BLaER1 treated with 17β-estradiol and CSF1 and Interleukin-3, amounts not matched to agents 10 nM and 100 nM (cell line): Measurements from ENCODE around the gene ALS2CL.

Experiments used
- H3K27ac ChIP-seq, 11 experiments: shearing (Covaris generic); formaldehyde crosslinking; 2 replicates each; pipeline ENCODE4 v1.8.1; 2022
- H3K27me3 ChIP-seq, 11 experiments: shearing (Covaris generic); formaldehyde crosslinking; 2 replicates each; pipeline ENCODE4 v1.8.1; 2022
- H3K36me3 ChIP-seq, 11 experiments: shearing (Covaris generic); formaldehyde crosslinking; 2 replicates each; pipeline ENCODE4 v1.8.1; 2022
- H3K4me1 ChIP-seq, 10 experiments: shearing (Covaris generic); formaldehyde crosslinking; 2 replicates each; pipeline ENCODE4 v1.8.1; 2022
- H3K4me2 ChIP-seq, 11 experiments: shearing (Covaris generic); formaldehyde crosslinking; 2 replicates each; pipeline ENCODE4 v1.8.1; 2022
- H3K4me3 ChIP-seq, 10 experiments: shearing (Covaris generic); formaldehyde crosslinking; 2 replicates each; pipeline ENCODE4 v1.8.1; 2022
- H3K9ac ChIP-seq, 11 experiments: shearing (Covaris generic); formaldehyde crosslinking; 2 replicates each; pipeline ENCODE4 v1.8.1; 2022
- H3K9me3 ChIP-seq, 11 experiments: shearing (Covaris generic); formaldehyde crosslinking; replicated peaks in 1 of 11; 2 replicates each; pipeline ENCODE4 v1.8.1; 2022
- H4K20me1 ChIP-seq, 11 experiments: shearing (Covaris generic); formaldehyde crosslinking; 2 replicates each; pipeline ENCODE4 v1.8.1; 2022
- Cebpa-rat ChIP-seq, 11 experiments: shearing (Covaris generic); IDR thresholded peaks; 2 replicates each; pipeline ENCODE4 v1.8.1; 2022

The ALS2CL gene

DNA sequence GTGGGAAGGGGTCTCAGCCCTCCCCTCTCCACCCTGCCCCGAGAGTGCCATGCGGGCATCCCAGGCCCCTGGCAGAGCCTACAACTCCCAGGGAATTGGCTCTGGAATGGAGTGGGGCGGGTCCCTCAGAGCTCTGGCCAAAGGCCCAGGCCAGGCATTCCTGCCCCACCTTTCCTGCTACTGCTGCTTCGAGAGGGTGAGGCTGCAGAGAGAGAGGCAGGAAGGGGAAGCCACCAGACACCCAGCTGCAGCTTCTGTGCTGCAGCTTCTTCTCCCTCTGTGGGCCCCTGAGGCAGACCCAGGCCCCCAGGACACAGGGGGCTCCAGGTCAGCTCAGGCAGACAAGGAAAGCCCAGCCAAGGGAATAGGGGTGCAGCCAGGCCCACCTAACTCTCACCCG lies 2.7 kb downstream of the ALS2CL start:
- peaks cover 0 to 17% (median 13%) of the 10 kb centered on the region in 11 experiments; a peak in 19 of 22 replicates for H3K27me3 ChIP-seq
- H3K4me2 ChIP-seq, result peak overlapping the region; percentile 43 to 99 (median 61); a peak in 21 of 22 replicates
- H3K4me3 ChIP-seq, result no peak overlapping the region
- H3K4me1 ChIP-seq, result peaks cover 44 to 52% (median 49%) of the 10 kb centered on the region in 10 experiments
- H3K9ac ChIP-seq, result peak overlapping the region in 4 of 11 experiments; percentile 5 to 11 (median 9); a peak in 1 of 22 replicates
- peaks cover 0 to 21% (median 0%) of the 10 kb centered on the region in 11 experiments; a peak in 3 of 22 replicates for H3K36me3 ChIP-seq
- no peak overlapping the region for H3K27ac ChIP-seq
- H4K20me1 ChIP-seq, result peaks cover 0 to 15% (median 0%) of the 10 kb centered on the region in 11 experiments; a peak in 3 of 22 replicates
- no peaks in the 10 kb centered on the region for H3K9me3 ChIP-seq
- TF ChIP-seq Cebpa-rat (IDR thresholded peaks at IDR 0.05), result no peak

DNA sequence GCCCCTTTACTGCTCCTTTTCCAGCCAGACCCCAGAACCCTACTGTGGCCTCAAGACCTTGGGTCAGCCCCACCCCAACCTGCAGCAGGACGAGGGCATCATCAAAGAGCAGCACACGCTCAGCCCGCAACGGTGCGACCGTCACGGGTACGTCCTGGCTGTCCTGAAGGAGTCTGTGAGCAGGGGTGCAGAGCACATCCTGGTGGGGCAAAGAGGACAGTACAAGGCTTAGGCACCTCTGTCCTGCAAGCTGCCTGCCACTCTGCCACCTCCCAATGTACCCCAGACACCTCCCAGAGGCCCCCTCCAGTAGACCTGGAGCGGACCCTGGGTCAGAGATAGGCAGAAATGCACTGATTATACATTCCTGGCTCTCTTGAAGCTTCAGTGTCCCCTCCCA lies 8.0 kb downstream of the ALS2CL start:
- H3K27ac ChIP-seq, result no peak overlapping the region
- peaks cover 0 to 42% (median 0%) of the 10 kb centered on the region in 11 experiments; a peak in 3 of 22 replicates for H3K36me3 ChIP-seq
- H3K4me1 ChIP-seq, result peaks cover 13 to 26% (median 22%) of the 10 kb centered on the region in 10 experiments
- no peak overlapping the region for H3K4me2 ChIP-seq
- no peaks in the 10 kb centered on the region for H3K27me3 ChIP-seq
- peaks cover 0 to 6% (median 0%) of the 10 kb centered on the region in 11 experiments; a peak in 3 of 22 replicates for H4K20me1 ChIP-seq
- no peaks in the 10 kb centered on the region for H3K9me3 ChIP-seq
- TF ChIP-seq Cebpa-rat (IDR thresholded peaks at IDR 0.05), result no peak
- no peak overlapping the region for H3K4me3 ChIP-seq
- no peak overlapping the region for H3K9ac ChIP-seq

DNA sequence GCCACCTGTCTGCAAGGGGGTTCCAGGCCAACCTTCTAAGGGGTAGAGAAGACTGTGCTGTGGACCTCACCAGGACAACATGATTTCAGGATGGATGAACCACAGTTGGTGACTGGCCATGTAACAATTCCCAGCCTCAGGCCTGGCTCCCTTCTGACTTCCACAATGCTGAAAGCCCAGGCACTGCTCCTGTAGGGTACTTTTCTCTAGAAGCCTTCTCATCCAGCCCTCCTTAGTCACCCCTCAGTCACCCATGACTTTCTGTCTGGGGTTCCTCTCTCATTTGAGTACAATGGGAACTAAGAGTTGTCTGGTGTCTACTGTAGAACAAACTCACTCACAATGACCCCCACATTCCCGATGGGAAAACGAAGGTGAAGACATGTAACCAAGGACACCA lies 8.6 kb downstream of the ALS2CL start:
- TF ChIP-seq Cebpa-rat (IDR thresholded peaks at IDR 0.05), result no peak
- Histone ChIP-seq H3K27me3 (no peaks in the 10 kb centered on the region), H3K27ac (no peak overlapping the region), H3K36me3 (peaks cover 0 to 42% (median 0%) of the 10 kb centered on the region in 11 experiments; a peak in 3 of 22 replicates), H4K20me1 (peaks cover 0 to 5% (median 0%) of the 10 kb centered on the region in 11 experiments; a peak in 3 of 22 replicates), H3K4me3 (no peak overlapping the region), H3K9ac (no peak overlapping the region), H3K4me1 (peaks cover 12 to 24% (median 22%) of the 10 kb centered on the region in 10 experiments), H3K4me2 (no peak overlapping the region), H3K9me3 (no peaks in the 10 kb centered on the region)

DNA sequence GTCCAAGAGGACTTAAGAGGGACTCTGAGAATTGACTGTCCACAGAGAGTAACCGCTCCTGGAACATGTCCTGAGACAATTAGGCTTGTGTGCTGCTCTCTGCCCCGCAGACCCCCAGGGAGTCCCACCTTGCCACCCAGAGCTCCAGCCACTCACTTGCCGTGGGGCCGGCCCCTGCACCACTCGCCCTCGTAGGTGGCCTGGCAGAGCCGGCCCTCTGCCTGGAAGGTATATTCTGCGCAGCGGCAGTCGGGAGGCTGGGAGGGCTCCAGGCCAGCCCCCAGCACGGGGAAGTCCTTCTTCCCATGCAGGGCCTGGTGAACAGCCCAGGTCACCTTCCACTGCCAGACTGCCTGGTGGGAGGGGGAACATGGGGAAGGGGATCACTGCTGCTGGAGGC lies 10.5 kb downstream of the ALS2CL start:
- H3K4me1 ChIP-seq, result peaks cover 23 to 40% (median 31%) of the 10 kb centered on the region in 10 experiments
- H3K9ac ChIP-seq, result 0 out of 22 replicates have a peak overlapping the region, but pooled peaks of 1 of the 11 experiments have one; percentile 13
- H3K9me3 ChIP-seq, result no peaks in the 10 kb centered on the region
- H3K36me3 ChIP-seq, result peaks cover 0 to 35% (median 0%) of the 10 kb centered on the region in 11 experiments; a peak in 3 of 22 replicates
- no peak overlapping the region for H3K27ac ChIP-seq
- no peak for TF ChIP-seq Cebpa-rat (IDR thresholded peaks at IDR 0.05)
- H3K4me3 ChIP-seq, result no peak overlapping the region
- peak overlapping the region in 6 of 11 experiments; percentile 56 to 85 (median 74); a peak in 10 of 22 replicates for H3K4me2 ChIP-seq
- no peaks in the 10 kb centered on the region for H3K27me3 ChIP-seq
- peaks cover 0 to 5% (median 0%) of the 10 kb centered on the region in 11 experiments; a peak in 2 of 22 replicates for H4K20me1 ChIP-seq

DNA sequence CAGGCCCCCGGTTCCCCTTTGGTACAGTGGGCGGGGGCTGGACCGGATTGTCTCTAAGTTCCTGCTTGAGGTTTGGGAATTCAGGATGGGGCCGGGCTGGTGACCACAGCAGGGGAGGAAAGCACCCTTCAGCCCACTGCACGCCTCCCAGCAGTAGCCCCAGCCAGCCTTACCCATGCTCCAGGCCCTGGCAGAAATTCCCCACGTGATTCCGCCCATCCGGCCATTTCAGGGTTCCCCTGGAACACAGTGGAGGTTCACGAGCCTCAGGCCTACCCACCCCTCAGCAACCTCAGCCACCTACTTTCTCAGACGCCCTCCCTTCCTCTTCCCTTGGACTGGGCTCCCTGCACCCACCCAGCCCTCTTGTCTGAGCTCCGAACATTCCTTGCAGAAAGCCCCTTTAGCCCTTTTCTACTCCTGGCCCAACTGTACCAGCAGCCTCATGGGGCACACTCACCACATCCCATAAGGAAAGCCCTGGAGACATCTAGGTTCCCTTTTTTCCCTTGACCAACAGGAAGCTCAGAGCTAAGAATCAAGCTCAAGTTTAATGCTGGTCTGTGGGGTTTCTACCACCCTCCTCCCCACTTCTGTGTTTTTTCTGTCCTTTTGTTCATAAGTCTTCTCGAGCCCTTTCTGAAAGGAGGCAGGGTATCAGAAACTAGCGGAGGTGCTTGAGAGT lies 11.5 kb downstream of the ALS2CL start:
- Histone ChIP-seq H3K27ac (peak overlapping the region in 6 of 11 experiments; percentile 14 to 50 (median 26); a peak in 9 of 22 replicates), H3K9me3 (no peaks in the 10 kb centered on the region), H3K36me3 (peaks cover 0 to 29% (median 0%) of the 10 kb centered on the region in 11 experiments; a peak in 3 of 22 replicates), H3K4me1 (peaks cover 23 to 47% (median 36%) of the 10 kb centered on the region in 10 experiments), H3K27me3 (no peaks in the 10 kb centered on the region), H4K20me1 (no peaks in the 10 kb centered on the region; a peak in 1 of 22 replicates), H3K4me3 (no peak overlapping the region), H3K4me2 (peak overlapping the region; percentile 55 to 85 (median 71)), H3K9ac (peak overlapping the region in 8 of 11 experiments; percentile 1 to 29 (median 21); a peak in 5 of 22 replicates)
- no peak for TF ChIP-seq Cebpa-rat (IDR thresholded peaks at IDR 0.05)

DNA sequence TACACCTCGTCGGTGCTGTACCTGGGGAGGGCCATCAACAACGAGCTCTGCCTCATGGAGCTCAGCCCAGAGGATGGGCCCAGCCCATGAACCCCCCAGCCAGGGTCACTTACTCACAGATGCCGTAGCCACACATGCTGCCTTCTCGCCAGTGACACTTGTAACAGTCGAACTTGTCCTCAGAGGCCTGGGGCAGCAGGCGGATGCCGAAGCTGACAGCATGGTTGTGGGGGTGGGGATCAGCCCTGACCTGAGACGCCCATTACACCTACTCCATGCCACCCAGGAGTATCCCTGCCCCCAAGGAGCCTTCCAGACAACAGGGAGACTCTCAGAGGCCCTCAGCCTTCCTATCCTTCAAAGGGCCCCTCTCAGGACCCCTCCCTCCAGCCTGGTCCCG lies 12.1 kb downstream of the ALS2CL start:
- 0 out of 22 replicates have a peak overlapping the region, but pooled peaks of 1 of the 11 experiments have one; percentile 11 for H3K9ac ChIP-seq
- peak overlapping the region; percentile 55 to 85 (median 71); a peak in 20 of 22 replicates for H3K4me2 ChIP-seq
- peak overlapping the region in 6 of 11 experiments; percentile 14 to 50 (median 26); a peak in 7 of 22 replicates for H3K27ac ChIP-seq
- peaks cover 0 to 29% (median 0%) of the 10 kb centered on the region in 11 experiments; a peak in 3 of 22 replicates for H3K36me3 ChIP-seq
- no peak for TF ChIP-seq Cebpa-rat (IDR thresholded peaks at IDR 0.05)
- no peaks in the 10 kb centered on the region for H3K9me3 ChIP-seq
- no peak overlapping the region for H3K4me3 ChIP-seq
- H3K4me1 ChIP-seq, result peaks cover 23 to 49% (median 36%) of the 10 kb centered on the region in 10 experiments
- H4K20me1 ChIP-seq, result no peaks in the 10 kb centered on the region; a peak in 1 of 22 replicates
- H3K27me3 ChIP-seq, result no peaks in the 10 kb centered on the region

DNA sequence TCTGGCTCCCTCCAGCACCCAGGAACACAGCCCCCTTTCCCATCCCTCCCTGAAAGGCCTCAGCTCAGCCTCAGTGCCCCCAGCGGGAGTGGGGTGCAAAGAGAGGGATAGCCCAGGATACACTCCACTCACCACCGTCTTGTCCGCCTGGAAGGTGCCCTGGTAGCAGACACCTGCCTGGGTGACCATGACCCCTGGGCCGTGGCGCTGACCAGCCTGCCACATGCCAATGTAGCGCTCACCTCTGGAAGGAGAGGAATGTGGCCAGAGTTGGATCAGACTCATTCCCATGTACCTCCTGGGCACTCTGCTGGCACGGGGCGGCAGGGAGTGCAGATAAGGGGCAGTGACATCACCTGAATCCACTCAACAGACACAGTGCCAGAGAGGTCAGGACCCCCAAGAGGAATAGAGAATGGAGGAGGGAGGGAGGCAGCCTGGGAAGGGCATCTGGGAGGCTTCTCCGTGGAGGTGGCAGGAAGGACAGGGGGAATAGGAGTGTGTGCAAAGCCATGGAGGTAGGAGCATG lies 13.1 kb downstream of the ALS2CL start:
- Histone ChIP-seq H3K9ac (no peak overlapping the region), H3K36me3 (peaks cover 0 to 30% (median 0%) of the 10 kb centered on the region in 11 experiments; a peak in 2 of 22 replicates), H3K4me2 (no peak overlapping the region), H4K20me1 (no peaks in the 10 kb centered on the region; a peak in 1 of 22 replicates), H3K4me3 (no peak overlapping the region), H3K9me3 (no peaks in the 10 kb centered on the region), H3K27ac (no peak overlapping the region), H3K4me1 (peaks cover 23 to 49% (median 36%) of the 10 kb centered on the region in 10 experiments), H3K27me3 (no peaks in the 10 kb centered on the region)
- TF ChIP-seq Cebpa-rat (IDR thresholded peaks at IDR 0.05), result no peak

DNA sequence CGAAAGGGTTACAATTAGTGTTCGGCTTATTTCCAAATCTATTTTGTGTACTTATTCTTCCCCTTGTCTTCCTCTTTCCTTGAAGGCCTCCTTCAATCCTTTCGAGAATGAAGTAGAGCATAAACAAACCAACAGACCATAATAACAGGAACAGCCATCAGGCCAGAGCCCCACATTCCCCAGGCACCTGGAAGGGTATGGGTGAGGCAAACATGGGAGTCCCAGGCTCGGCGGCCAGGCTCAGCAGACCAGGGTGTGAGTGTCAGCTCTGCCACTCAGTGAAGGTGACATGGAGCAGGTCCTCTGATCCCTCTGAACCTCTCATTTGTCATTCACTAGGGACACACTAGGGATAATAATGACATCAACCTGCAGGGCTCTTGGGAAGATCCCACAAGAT lies 13.8 kb downstream of the ALS2CL start:
- Histone ChIP-seq H3K4me1 (peaks cover 23 to 49% (median 36%) of the 10 kb centered on the region in 10 experiments), H3K4me3 (no peak overlapping the region), H3K27ac (peak overlapping the region in 2 of 11 experiments; percentile 2 to 8; a peak in 1 of 22 replicates), H3K9ac (no peak overlapping the region), H3K36me3 (peaks cover 0 to 31% (median 0%) of the 10 kb centered on the region in 11 experiments; a peak in 2 of 22 replicates), H4K20me1 (no peaks in the 10 kb centered on the region; a peak in 1 of 22 replicates), H3K9me3 (no peaks in the 10 kb centered on the region), H3K27me3 (no peaks in the 10 kb centered on the region), H3K4me2 (peak overlapping the region; percentile 10 to 71 (median 42); a peak in 21 of 22 replicates)
- TF ChIP-seq Cebpa-rat (IDR thresholded peaks at IDR 0.05), result no peak

DNA sequence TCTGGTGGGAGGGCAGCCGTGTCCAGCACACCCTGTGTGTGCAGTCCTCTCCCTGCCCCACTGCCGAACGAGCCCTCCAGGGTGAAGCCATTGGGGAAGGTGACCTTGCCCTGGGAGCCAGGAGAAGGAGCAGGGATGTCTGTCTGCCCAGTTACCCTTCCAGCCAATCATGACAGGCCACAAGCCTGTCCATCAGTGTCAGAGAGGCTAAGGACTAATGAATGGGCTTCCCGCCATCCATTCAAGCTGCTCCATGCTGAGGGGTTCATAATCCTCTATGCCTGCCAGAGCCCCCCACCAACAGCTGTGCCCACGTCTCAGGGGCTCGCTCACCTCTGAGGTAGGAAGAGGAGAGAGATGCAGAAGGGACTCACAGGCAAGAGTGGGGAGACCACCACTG lies 15.2 kb downstream of the ALS2CL start:
- Histone ChIP-seq H3K4me2 (peak overlapping the region in 1 of 11 experiments; percentile 71; a peak in 1 of 22 replicates), H3K36me3 (peaks cover 0 to 32% (median 0%) of the 10 kb centered on the region in 11 experiments; a peak in 2 of 22 replicates), H3K27ac (no peak overlapping the region), H3K9me3 (no peaks in the 10 kb centered on the region), H3K27me3 (no peaks in the 10 kb centered on the region), H4K20me1 (no peaks in the 10 kb centered on the region; a peak in 1 of 22 replicates), H3K4me1 (peaks cover 23 to 48% (median 36%) of the 10 kb centered on the region in 10 experiments), H3K9ac (no peak overlapping the region), H3K4me3 (no peak overlapping the region)
- no peak for TF ChIP-seq Cebpa-rat (IDR thresholded peaks at IDR 0.05)
